Natural killer cell (primary cell): Measurements from ENCODE around the gene SET. TPM values are rescaled to one million over a fixed set of nuclear protein-coding genes. Genes with fewer than 3 reads are reported as not detected.
"Not testable (repeated sequence)": the region's sequence is repeated elsewhere in the genome, so short reads cannot be mapped to it uniquely, and the experiment has no call there.

Experiments used
- ATAC-seq, 3 donors: fragments of 150-1000 bp in 2 of 3; fragments of 200-7000 bp in 1 of 3; cut with Tn5 transposase; 1 replicate in 1 of 3; 2 replicates in 2 of 3; pipeline ENCODE4 v1.10.0; 2021; ENCODE audit warnings: mild to moderate bottlenecking in 2 of 3, moderate library complexity in 2 of 3
- DNase-seq, 2 donors: peaks; one replicate each; pipeline versions ENCODE4 v3.0.0 to v3.0.0-alpha.2; 2013 to 2021; ENCODE audit warnings: mixed read lengths in 1 of 2
- H3K27ac ChIP-seq: one replicate; pipeline ENCODE4 v1.5.1; 2013; ENCODE audit warnings: mild to moderate bottlenecking, low read length
- H3K27me3 ChIP-seq: one replicate; pipeline ENCODE4 v1.6.1; 2013; ENCODE audit warnings: low read length; ENCODE audit not compliant: control insufficient read depth, insufficient read depth
- H3K36me3 ChIP-seq: one replicate; pipeline ENCODE4 v1.6.1; 2013; ENCODE audit warnings: low read length; ENCODE audit not compliant: control insufficient read depth, insufficient read depth
- H3K4me1 ChIP-seq: one replicate; pipeline ENCODE4 v1.6.1; 2013; ENCODE audit warnings: low read length; ENCODE audit not compliant: control insufficient read depth, insufficient read depth
- H3K4me3 ChIP-seq: one replicate; pipeline ENCODE4 v1.5.1; 2013; ENCODE audit warnings: low read length
- H3K9me3 ChIP-seq: one replicate; pipeline ENCODE4 v1.6.1; 2013; ENCODE audit warnings: low read length; ENCODE audit not compliant: control insufficient read depth, insufficient read depth
- H3K27ac Mint-ChIP-seq, 2 donors: one replicate each; pipeline ENCODE4 v1.8.0; 2022; ENCODE audit warnings: mild to moderate bottlenecking in 2 of 2, mixed read lengths in 2 of 2, moderate library complexity in 1 of 2
- H3K27me3 Mint-ChIP-seq, 2 donors: one replicate each; pipeline ENCODE4 v1.8.0; 2022; ENCODE audit warnings: low read depth in 2 of 2, mixed read lengths in 2 of 2
- H3K36me3 Mint-ChIP-seq: one replicate; pipeline ENCODE4 v1.8.0; 2022; ENCODE audit warnings: mixed read lengths
- H3K4me1 Mint-ChIP-seq, 2 donors: one replicate each; pipeline ENCODE4 v1.8.0; 2022; ENCODE audit warnings: mixed read lengths in 2 of 2
- H3K4me3 Mint-ChIP-seq: one replicate; pipeline ENCODE4 v1.8.0; 2022; ENCODE audit warnings: mild to moderate bottlenecking, moderate library complexity, mixed read lengths
- H3K9me3 Mint-ChIP-seq, 2 donors: one replicate each; pipeline ENCODE4 v1.8.0; 2022; ENCODE audit warnings: mixed read lengths in 2 of 2
- whole genome bisulfite sequencing: methylation state at CpG from one replicate; pipeline ENCODE4 v1.1.7; 2013; ENCODE audit warnings: missing lambda C conversion rate; ENCODE audit not compliant: insufficient coverage; 5-methylcytosine and 5-hydroxymethylcytosine counted together
- intact Hi-C: fragments of 100-400 bp; cut with micrococcal nuclease; formaldehyde crosslinking; loops from one replicate; pipeline ENCODE4 v1.14.2; 2022
- total RNA-seq, 4 donors: library from RNA; stranded (reverse); fragments of 120-200 nt in 1 of 4; gene quantifications; one replicate each; pipeline versions ENCODE4 v1.2.3 to v1.2.4, GENCODE V29; 2013 to 2022
- TF ChIP-seq, protein P1 (sequence below): fragments of 200-600 bp; IDR thresholded peaks from one replicate; pipeline ENCODE4 v1.8.0; 2022; ENCODE audit warnings: antibody characterized with exemption

The SET gene
- total RNA-seq, 3 donors from 2014 or later (not counting 1 experiment from before 2014, with no cell fraction given), result 331 to 341 (median 334) TPM

DNA sequence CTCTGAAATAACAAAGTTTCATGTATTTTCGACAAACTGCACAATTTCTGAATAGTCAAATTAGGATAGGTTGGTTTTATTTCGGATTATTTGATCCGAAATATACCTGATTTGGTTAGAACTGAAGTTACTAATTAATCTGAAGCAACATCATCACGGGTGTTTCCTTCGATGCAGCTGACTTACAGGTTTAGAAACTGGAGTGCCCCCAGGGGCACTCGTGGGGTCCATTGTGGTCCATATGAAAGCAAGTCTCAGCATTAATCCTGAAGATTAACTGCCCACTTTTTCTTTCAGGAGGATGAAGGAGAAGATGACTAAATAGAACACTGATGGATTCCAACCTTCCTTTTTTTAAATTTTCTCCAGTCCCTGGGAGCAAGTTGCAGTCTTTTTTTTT lies 5.3 kb downstream of the SET start:
- no peaks in the 10 kb centered on the region for H3K27me3 ChIP-seq
- no peak overlapping the region for H3K27ac ChIP-seq
- TF ChIP-seq, protein P1, sequence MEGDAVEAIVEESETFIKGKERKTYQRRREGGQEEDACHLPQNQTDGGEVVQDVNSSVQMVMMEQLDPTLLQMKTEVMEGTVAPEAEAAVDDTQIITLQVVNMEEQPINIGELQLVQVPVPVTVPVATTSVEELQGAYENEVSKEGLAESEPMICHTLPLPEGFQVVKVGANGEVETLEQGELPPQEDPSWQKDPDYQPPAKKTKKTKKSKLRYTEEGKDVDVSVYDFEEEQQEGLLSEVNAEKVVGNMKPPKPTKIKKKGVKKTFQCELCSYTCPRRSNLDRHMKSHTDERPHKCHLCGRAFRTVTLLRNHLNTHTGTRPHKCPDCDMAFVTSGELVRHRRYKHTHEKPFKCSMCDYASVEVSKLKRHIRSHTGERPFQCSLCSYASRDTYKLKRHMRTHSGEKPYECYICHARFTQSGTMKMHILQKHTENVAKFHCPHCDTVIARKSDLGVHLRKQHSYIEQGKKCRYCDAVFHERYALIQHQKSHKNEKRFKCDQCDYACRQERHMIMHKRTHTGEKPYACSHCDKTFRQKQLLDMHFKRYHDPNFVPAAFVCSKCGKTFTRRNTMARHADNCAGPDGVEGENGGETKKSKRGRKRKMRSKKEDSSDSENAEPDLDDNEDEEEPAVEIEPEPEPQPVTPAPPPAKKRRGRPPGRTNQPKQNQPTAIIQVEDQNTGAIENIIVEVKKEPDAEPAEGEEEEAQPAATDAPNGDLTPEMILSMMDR, result no peak
- DNase-seq, result no peak
- 77% methylated on average over 6 of the region's 6 CpGs for WGBS
- Mint-ChIP-seq H3K4me3 (no peak overlapping the region), H3K27ac (peak overlapping the region in 1 of 2 donors; percentile 92), H3K4me1 (peaks cover 30 to 32% of the 10 kb centered on the region in 2 donors), H3K9me3 (no peaks in the 10 kb centered on the region), H3K36me3 (peaks cover 42% of the 10 kb centered on the region), H3K27me3 (no peaks in the 10 kb centered on the region)
- no peaks in the 10 kb centered on the region for H3K9me3 ChIP-seq
- no peak for ATAC-seq
- peaks cover 5% of the 10 kb centered on the region for H3K4me1 ChIP-seq
- peaks cover 44% of the 10 kb centered on the region for H3K36me3 ChIP-seq
- intact Hi-C loops, result no loop called here
- H3K4me3 ChIP-seq, result no peak overlapping the region

- Mint-ChIP-seq H3K36me3 (peaks cover 36% of the 10 kb centered on the region), H3K27ac (peak overlapping the region; percentile 45 to 63), H3K4me1 (peaks cover 15 to 17% of the 10 kb centered on the region in 2 donors), H3K9me3 (no peaks in the 10 kb centered on the region), H3K4me3 (no peak overlapping the region), H3K27me3 (no peaks in the 10 kb centered on the region)
- WGBS, result 80% methylated on average over 8 of the region's 8 CpGs
- H3K27ac ChIP-seq, result no peak overlapping the region
- H3K27me3 ChIP-seq, result no peaks in the 10 kb centered on the region
- H3K4me3 ChIP-seq, result no peak overlapping the region
- DNase-seq (no peak), ATAC-seq (no peak)
- H3K9me3 ChIP-seq, result no peaks in the 10 kb centered on the region
- intact Hi-C loops, result no loop called here
- H3K36me3 ChIP-seq, result peaks cover 35% of the 10 kb centered on the region
- TF ChIP-seq, protein P1, result no peak
- H3K4me1 ChIP-seq, result peaks cover 8% of the 10 kb centered on the region
These were observed 8.1 kb downstream of the SET start for GRCh38 chr9:128696923-128697707.

- H3K4me3 Mint-ChIP-seq, H3K9me3 Mint-ChIP-seq, ATAC-seq, H3K27me3 ChIP-seq, H3K27ac ChIP-seq, DNase-seq, H3K27ac Mint-ChIP-seq, H3K27me3 Mint-ChIP-seq, H3K4me3 ChIP-seq, intact Hi-C loops, H3K9me3 ChIP-seq: not testable (repeated sequence)
- Mint-ChIP-seq H3K36me3 (peaks cover 16% of the 10 kb centered on the region), H3K4me1 (peaks cover 11 to 18% of the 10 kb centered on the region in 2 donors)
- H3K4me1 ChIP-seq, result peaks cover 19% of the 10 kb centered on the region
- WGBS, result 97% methylated on average over 29 of the region's 30 CpGs
- peaks cover 15% of the 10 kb centered on the region for H3K36me3 ChIP-seq
These were observed 10.2 kb downstream of the SET start for GRCh38 chr9:128699096-128699795.

DNA sequence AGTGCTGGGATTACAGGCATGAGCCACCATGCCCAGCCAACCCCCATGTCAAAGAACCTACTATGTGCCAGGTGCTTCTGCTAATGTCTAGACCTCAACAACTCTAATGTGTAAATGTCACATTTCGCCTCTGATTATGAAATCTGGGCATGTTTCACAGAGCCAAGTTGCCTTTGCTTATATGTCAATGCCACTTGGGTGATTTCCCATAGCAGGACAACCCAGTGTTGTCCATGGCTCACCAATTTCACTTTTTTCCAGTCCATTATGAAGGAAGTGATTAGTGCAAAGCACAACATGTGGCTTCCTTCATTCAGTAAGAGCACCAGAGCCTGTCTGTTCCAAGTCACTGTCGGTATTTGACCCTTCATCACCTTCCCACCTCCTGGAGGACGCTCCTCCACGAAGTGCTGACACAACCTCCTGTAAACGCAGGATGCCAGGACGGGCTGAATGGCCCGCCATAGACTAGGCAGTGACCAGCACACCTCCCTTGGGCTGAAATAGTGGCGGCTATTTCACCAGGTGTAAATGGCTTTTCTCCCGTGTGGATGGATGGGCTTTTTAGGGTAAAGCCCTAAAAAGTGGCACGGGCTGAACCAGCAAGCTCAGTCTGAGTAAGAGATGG lies 12.3 kb downstream of the SET start:
- peaks cover 19% of the 10 kb centered on the region for H3K4me1 ChIP-seq
- 96% methylated on average over 10 of the region's 10 CpGs for WGBS
- Mint-ChIP-seq H3K36me3 (peaks cover 4% of the 10 kb centered on the region), H3K4me3 (peak overlapping the region; percentile 62), H3K27me3 (no peaks in the 10 kb centered on the region), H3K4me1 (peaks cover 7 to 15% of the 10 kb centered on the region in 2 donors), H3K27ac (no peak overlapping the region), H3K9me3 (no peaks in the 10 kb centered on the region)
- TF ChIP-seq, protein P1, result no peak
- H3K27me3 ChIP-seq, result no peaks in the 10 kb centered on the region
- H3K27ac ChIP-seq, result no peak overlapping the region
- DNase-seq (no peak), ATAC-seq (no peak)
- H3K9me3 ChIP-seq, result no peaks in the 10 kb centered on the region
- no peak overlapping the region for H3K4me3 ChIP-seq
- H3K36me3 ChIP-seq, result peaks cover 4% of the 10 kb centered on the region
- intact Hi-C loops, result no loop called here
